ENCODE measurements around the gene FGFRL1. TPM values are rescaled to one million over a fixed set of nuclear protein-coding genes. Genes with fewer than 3 reads are reported as not detected.
A peak's percentile ranks its signal among the peaks of the same experiment; 100 is the strongest.
"Not testable (repeated sequence)": the region's sequence is repeated elsewhere in the genome, so short reads cannot be mapped to it uniquely, and the experiment has no call there.

The FGFRL1 gene
- total and polyA plus RNA-seq, 4 donors = 11.2 to 43.7 (median 33.4) TPM

- H3K27ac ChIP-seq (ENCODE audit: low read depth, low read length) = no peak within 1 kb of the TSS
- 83% methylated on average over 32 of the region's 37 CpGs for WGBS (ENCODE audit: insufficient coverage)
Observed at GRCh38 chr4:993111-994029, 18.1 kb upstream of the FGFRL1 start, which contains the start of gene SLC26A1. Gene SLC26A1 (minus strand): TSS chr4:993404. CDS start chr4:991703, 1,701 bp downstream.

DNA sequence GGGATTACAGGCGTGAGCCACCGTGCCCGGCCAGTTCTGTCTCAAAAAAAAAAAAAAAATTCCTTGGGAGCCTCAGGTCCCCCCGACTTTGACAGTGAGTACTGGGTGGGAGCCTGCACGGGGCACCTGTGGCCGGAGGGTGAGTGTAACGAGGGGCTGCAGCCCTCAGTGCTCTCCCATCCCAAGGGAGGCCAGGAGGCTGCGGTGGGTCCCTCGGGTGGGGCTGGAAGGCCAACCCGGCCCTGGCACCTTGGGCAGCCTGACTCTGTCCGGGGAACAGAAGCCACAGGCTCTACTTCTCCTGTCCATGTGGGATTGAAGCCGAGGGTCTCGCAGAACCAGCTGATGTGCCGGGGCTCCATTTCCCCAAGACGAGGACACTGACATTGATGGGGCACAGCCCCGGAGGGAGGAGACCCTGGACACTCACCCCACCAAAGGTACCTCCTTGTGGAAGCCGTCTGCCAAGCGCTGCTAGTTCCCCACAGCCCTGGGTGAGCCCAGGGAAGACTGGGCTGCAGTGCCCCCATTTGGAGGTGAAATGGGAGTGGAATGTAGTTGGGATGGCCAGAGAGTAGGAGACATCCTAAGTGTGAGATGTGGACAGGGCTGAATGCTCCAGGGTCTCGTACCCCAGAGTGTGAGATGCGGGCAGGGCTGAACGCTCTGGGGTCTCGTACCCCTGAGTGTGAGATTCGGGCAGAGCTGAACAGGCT, 16.0 kb upstream of the FGFRL1 start:
- no peak for DNase-seq (ENCODE audit: low read depth in 4 of 6, low spot score in 6 of 6)
- H3K4me3 ChIP-seq (ENCODE audit: low read depth, low read length) = no peak overlapping the region
- H3K36me3 ChIP-seq (ENCODE audit: control insufficient read depth, insufficient read depth, low read length) = peaks cover 41% of the 10 kb centered on the region
- no peaks in the 10 kb centered on the region for H3K9me3 ChIP-seq (ENCODE audit: control insufficient read depth, insufficient read depth, low read length)
- peaks cover 2% of the 10 kb centered on the region for H3K27me3 ChIP-seq (ENCODE audit: control insufficient read depth, insufficient read depth, low read length)
- WGBS (ENCODE audit: insufficient coverage) = 90% methylated on average over 21 of the region's 23 CpGs
- no peak overlapping the region for H3K27ac ChIP-seq (ENCODE audit: low read depth, low read length)
- H3K4me1 ChIP-seq (ENCODE audit: control insufficient read depth, insufficient read depth, low read length) = peaks cover 34% of the 10 kb centered on the region

More at GRCh38 chr4:993111-994029, 18.1 kb upstream of the FGFRL1 start, which contains the start of gene SLC26A1:
- Histone ChIP-seq H3K9me3 (ENCODE audit: control insufficient read depth, insufficient read depth, low read length) (no peaks in the 10 kb centered on the region), H3K27me3 (ENCODE audit: control insufficient read depth, insufficient read depth, low read length) (peaks cover 2% of the 10 kb centered on the region), H3K4me1 (ENCODE audit: control insufficient read depth, insufficient read depth, low read length) (peaks cover 28% of the 10 kb centered on the region), H3K4me3 (ENCODE audit: low read depth, low read length) (no peak within 1 kb of the TSS), H3K36me3 (ENCODE audit: control insufficient read depth, insufficient read depth, low read length) (peaks cover 62% of the 10 kb centered on the region)
- DNase-seq (ENCODE audit: low read depth in 4 of 6, low spot score in 6 of 6) = no peak

GRCh38 chr4:996030-996996, 15.1 kb upstream of the FGFRL1 start:
- WGBS (ENCODE audit: insufficient coverage) = 68% methylated on average over 14 of the region's 15 CpGs
- Histone ChIP-seq H3K27me3 (ENCODE audit: control insufficient read depth, insufficient read depth, low read length) (peaks cover 9% of the 10 kb centered on the region), H3K9me3 (ENCODE audit: control insufficient read depth, insufficient read depth, low read length) (no peaks in the 10 kb centered on the region), H3K27ac (ENCODE audit: low read depth, low read length) (no peak overlapping the region), H3K4me3 (ENCODE audit: low read depth, low read length) (no peak overlapping the region), H3K36me3 (ENCODE audit: control insufficient read depth, insufficient read depth, low read length) (peaks cover 34% of the 10 kb centered on the region), H3K4me1 (ENCODE audit: control insufficient read depth, insufficient read depth, low read length) (peaks cover 34% of the 10 kb centered on the region)
- DNase-seq (ENCODE audit: low read depth in 4 of 6, low spot score in 6 of 6) = no peak

DNA sequence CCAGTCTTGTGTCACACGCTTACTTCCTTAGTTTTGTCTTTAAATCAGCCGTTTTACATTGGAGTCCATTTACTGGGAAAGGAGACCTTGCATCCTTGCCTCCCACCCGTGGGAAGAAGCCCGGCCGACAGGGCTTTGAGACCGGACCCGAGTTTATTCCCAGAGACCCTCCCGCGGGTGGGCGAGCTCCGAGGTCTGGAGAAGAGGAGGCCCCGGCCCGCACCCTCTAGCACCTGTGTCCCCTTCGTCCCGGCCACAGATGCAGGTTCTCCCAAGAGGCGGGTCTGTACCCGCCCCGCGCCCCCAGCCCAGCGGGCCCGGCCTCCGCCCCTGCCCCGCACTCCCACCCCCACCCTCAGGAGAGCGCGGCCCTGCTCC, 14.4 kb upstream of the FGFRL1 start:
- peak in 1 of 6 donors; percentile 24 for DNase-seq (ENCODE audit: low read depth in 4 of 6, low spot score in 6 of 6)
- Histone ChIP-seq H3K4me1 (ENCODE audit: control insufficient read depth, insufficient read depth, low read length) (peaks cover 36% of the 10 kb centered on the region), H3K27me3 (ENCODE audit: control insufficient read depth, insufficient read depth, low read length) (peaks cover 15% of the 10 kb centered on the region)

GRCh38 chr4:997375-998071, 13.9 kb upstream of the FGFRL1 start:
- DNase-seq (ENCODE audit: low read depth in 4 of 6, low spot score in 6 of 6) = peak in 2 of 6 donors; percentile 72 to 73
- H3K36me3 ChIP-seq (ENCODE audit: control insufficient read depth, insufficient read depth, low read length) = peaks cover 26% of the 10 kb centered on the region
- H3K4me1 ChIP-seq (ENCODE audit: control insufficient read depth, insufficient read depth, low read length) = peaks cover 38% of the 10 kb centered on the region
- peak overlapping the region; percentile 27 for H3K4me3 ChIP-seq (ENCODE audit: low read depth, low read length)
- H3K9me3 ChIP-seq (ENCODE audit: control insufficient read depth, insufficient read depth, low read length) = no peaks in the 10 kb centered on the region
- 3% methylated on average over 65 of the region's 68 CpGs for WGBS (ENCODE audit: insufficient coverage)
- H3K27ac ChIP-seq (ENCODE audit: low read depth, low read length) = no peak overlapping the region
- peaks cover 20% of the 10 kb centered on the region for H3K27me3 ChIP-seq (ENCODE audit: control insufficient read depth, insufficient read depth, low read length)

More for the DNA sequence above, 14.4 kb upstream of the FGFRL1 start:
- no peaks in the 10 kb centered on the region for H3K9me3 ChIP-seq (ENCODE audit: control insufficient read depth, insufficient read depth, low read length)
- WGBS (ENCODE audit: insufficient coverage) = 6% methylated on average over 12 of the region's 25 CpGs
- peak overlapping the region; percentile 21 for H3K4me3 ChIP-seq (ENCODE audit: low read depth, low read length)
- peaks cover 31% of the 10 kb centered on the region for H3K36me3 ChIP-seq (ENCODE audit: control insufficient read depth, insufficient read depth, low read length)
- H3K27ac ChIP-seq (ENCODE audit: low read depth, low read length) = no peak overlapping the region

- no peak for DNase-seq (ENCODE audit: low read depth in 4 of 6, low spot score in 6 of 6)
- no peak overlapping the region for H3K4me3 ChIP-seq (ENCODE audit: low read depth, low read length)
- no peaks in the 10 kb centered on the region for H3K9me3 ChIP-seq (ENCODE audit: control insufficient read depth, insufficient read depth, low read length)
- H3K4me1 ChIP-seq (ENCODE audit: control insufficient read depth, insufficient read depth, low read length) = peaks cover 35% of the 10 kb centered on the region
- H3K27me3 ChIP-seq (ENCODE audit: control insufficient read depth, insufficient read depth, low read length) = peaks cover 24% of the 10 kb centered on the region
- H3K36me3 ChIP-seq (ENCODE audit: control insufficient read depth, insufficient read depth, low read length) = peaks cover 19% of the 10 kb centered on the region
- WGBS (ENCODE audit: insufficient coverage) = 70% methylated on average over 12 of the region's 12 CpGs
- no peak overlapping the region for H3K27ac ChIP-seq (ENCODE audit: low read depth, low read length)
Observed at GRCh38 chr4:998096-998691, 13.2 kb upstream of the FGFRL1 start.

- 41% methylated on average over 13 of the region's 21 CpGs for WGBS (ENCODE audit: insufficient coverage)
- H3K27ac ChIP-seq (ENCODE audit: low read depth, low read length); H3K4me3 ChIP-seq (ENCODE audit: low read depth, low read length); H3K9me3 ChIP-seq (ENCODE audit: control insufficient read depth, insufficient read depth, low read length): not testable (repeated sequence)
- Histone ChIP-seq H3K4me1 (ENCODE audit: control insufficient read depth, insufficient read depth, low read length) (peaks cover 41% of the 10 kb centered on the region), H3K27me3 (ENCODE audit: control insufficient read depth, insufficient read depth, low read length) (peaks cover 36% of the 10 kb centered on the region), H3K36me3 (ENCODE audit: control insufficient read depth, insufficient read depth, low read length) (peaks cover 21% of the 10 kb centered on the region)
- DNase-seq (ENCODE audit: low read depth in 4 of 6, low spot score in 6 of 6) = peak in 1 of 6 donors; percentile 49
Observed at GRCh38 chr4:999240-999863, 12.1 kb upstream of the FGFRL1 start.

GRCh38 chr4:999882-1000425, 11.5 kb upstream of the FGFRL1 start:
- H3K4me3 ChIP-seq (ENCODE audit: low read depth, low read length) = no peak overlapping the region
- peaks cover 41% of the 10 kb centered on the region for H3K4me1 ChIP-seq (ENCODE audit: control insufficient read depth, insufficient read depth, low read length)
- no peaks in the 10 kb centered on the region for H3K9me3 ChIP-seq (ENCODE audit: control insufficient read depth, insufficient read depth, low read length)
- peaks cover 38% of the 10 kb centered on the region for H3K27me3 ChIP-seq (ENCODE audit: control insufficient read depth, insufficient read depth, low read length)
- peaks cover 27% of the 10 kb centered on the region for H3K36me3 ChIP-seq (ENCODE audit: control insufficient read depth, insufficient read depth, low read length)
- DNase-seq (ENCODE audit: low read depth in 4 of 6, low spot score in 6 of 6) = no peak
- H3K27ac ChIP-seq (ENCODE audit: low read depth, low read length) = no peak overlapping the region
- 47% methylated on average over 13 of the region's 18 CpGs for WGBS (ENCODE audit: insufficient coverage)
